HEK293 (cell line): ENCODE data around the gene VEGFB.
A peak's percentile ranks its signal among the peaks of the same experiment; 100 is the strongest.

ENCODE experiments used
- CTCF ChIA-PET: fragments of 350-600 bp; formaldehyde crosslinking; extraction: SDS; loops from one replicate; lab custom pipeline; 2021; ENCODE audit warnings: antibody characterized with exemption; lab: Yijun Ruan, JAX
- POLR2A ChIA-PET: fragments of 300-600 bp; formaldehyde crosslinking; extraction: SDS; loops from one replicate; lab custom pipeline; 2020; ENCODE audit warnings: antibody characterized with exemption, inconsistent platforms; lab: Yijun Ruan, JAX
- H3K27ac ChIP-seq: fragments of 200-500 bp; sonication (Bioruptor generic); 2 replicates; pipeline ENCODE4 v1.5.1; 2014; ENCODE audit warnings: low read depth, low read length, control low read depth, inconsistent platforms; ENCODE audit errors: extremely low read depth
- H3K36me3 ChIP-seq, 2 experiments: fragments of 200-500 bp in 1 of 2; sonication (Bioruptor generic) in 1 of 2; 1 replicate in 1 of 2; 2 replicates in 1 of 2; pipeline ENCODE4 v1.5.1; 2014 to 2017; ENCODE audit warnings: inconsistent platforms in 2 of 2, low read length in 2 of 2; ENCODE audit not compliant: control insufficient read depth in 2 of 2, insufficient read depth in 1 of 2
- H3K4me1 ChIP-seq: fragments of 200-500 bp; sonication (Bioruptor generic); 2 replicates; pipeline ENCODE4 v1.5.1; 2014; ENCODE audit warnings: mild to moderate bottlenecking, low read length, inconsistent platforms; ENCODE audit not compliant: control insufficient read depth, insufficient read depth
- H3K4me3 ChIP-seq: 2 replicates; pipeline ENCODE4 v1.5.1; 2011; ENCODE audit warnings: low read depth, mild to moderate bottlenecking, control low read depth, low read length, moderate library complexity
- H3K9me3 ChIP-seq: fragments of 200-500 bp; sonication (Bioruptor generic); 2 replicates; pipeline ENCODE4 v1.5.1; 2014; ENCODE audit warnings: low read depth, low read length, inconsistent platforms; ENCODE audit not compliant: control insufficient read depth, insufficient read depth
- GFI1B ChIP-seq: fragments of 450-650 bp; formaldehyde crosslinking; IDR thresholded peaks from 2 replicates; pipeline ENCODE4 v1.5.1; 2016; ENCODE audit warnings: missing biosample characterization, missing genetic modification characterization
- HIC1 ChIP-seq: fragments of 450-650 bp; formaldehyde crosslinking; IDR thresholded peaks from 2 replicates; pipeline ENCODE4 v1.5.1; 2016; ENCODE audit warnings: missing biosample characterization, missing genetic modification characterization
- KLF9 ChIP-seq: fragments of 450-650 bp; formaldehyde crosslinking; IDR thresholded peaks from 2 replicates; pipeline ENCODE4 v1.5.1; 2016; ENCODE audit warnings: missing biosample characterization, missing genetic modification characterization, low read depth
- SCRT1 ChIP-seq: fragments of 450-650 bp; formaldehyde crosslinking; IDR thresholded peaks from 2 replicates; pipeline ENCODE4 v1.5.1; 2016; ENCODE audit warnings: missing biosample characterization, missing genetic modification characterization, borderline replicate concordance
- SCRT2 ChIP-seq: fragments of 450-650 bp; formaldehyde crosslinking; IDR thresholded peaks from 2 replicates; pipeline ENCODE4 v1.5.1; 2016; ENCODE audit warnings: missing biosample characterization, missing genetic modification characterization
- TSHZ1 ChIP-seq: fragments of 450-650 bp; formaldehyde crosslinking; IDR thresholded peaks from 2 replicates; pipeline ENCODE4 v1.5.1; 2016; ENCODE audit warnings: missing biosample characterization, missing genetic modification characterization, borderline replicate concordance
- ZIC2 ChIP-seq: fragments of 450-650 bp; formaldehyde crosslinking; IDR thresholded peaks from 2 replicates; pipeline ENCODE4 v1.5.1; 2016; ENCODE audit warnings: missing biosample characterization, missing genetic modification characterization
- ZNF121 ChIP-seq: fragments of 450-650 bp; formaldehyde crosslinking; IDR thresholded peaks from 2 replicates; pipeline ENCODE4 v1.5.1; 2016; ENCODE audit warnings: missing biosample characterization, missing genetic modification characterization
- ZNF133 ChIP-seq: fragments of 450-650 bp; formaldehyde crosslinking; IDR thresholded peaks from 2 replicates; pipeline ENCODE4 v1.5.1; 2016; ENCODE audit warnings: missing biosample characterization, missing genetic modification characterization
- ZNF202 ChIP-seq: fragments of 450-650 bp; formaldehyde crosslinking; IDR thresholded peaks from 2 replicates; pipeline ENCODE4 v1.5.1; 2016; ENCODE audit warnings: missing biosample characterization, missing genetic modification characterization, borderline replicate concordance
- ZNF391 ChIP-seq: fragments of 450-650 bp; formaldehyde crosslinking; IDR thresholded peaks from 2 replicates; pipeline ENCODE4 v1.5.1; 2016; ENCODE audit warnings: low read depth, missing biosample characterization, missing genetic modification characterization, borderline replicate concordance
- ZNF514 ChIP-seq: fragments of 450-650 bp; formaldehyde crosslinking; IDR thresholded peaks from 2 replicates; pipeline ENCODE4 v1.5.1; 2016; ENCODE audit warnings: missing biosample characterization, missing genetic modification characterization
- ZNF529 ChIP-seq: fragments of 450-650 bp; formaldehyde crosslinking; IDR thresholded peaks from 2 replicates; pipeline ENCODE4 v1.5.1; 2017; ENCODE audit warnings: missing genetic modification characterization, missing biosample characterization; ENCODE audit not compliant: insufficient replicate concordance
- ZNF555 ChIP-seq: fragments of 450-650 bp; formaldehyde crosslinking; conservative IDR thresholded peaks from 2 replicates; pipeline ENCODE4 v1.5.1; 2017; ENCODE audit warnings: missing biosample characterization, mild to moderate bottlenecking, missing genetic modification characterization, inconsistent platforms
- ZNF571 ChIP-seq: fragments of 450-650 bp; formaldehyde crosslinking; IDR thresholded peaks from 2 replicates; pipeline ENCODE4 v1.5.0; 2017; ENCODE audit warnings: missing biosample characterization, missing genetic modification characterization
- ZNF747 ChIP-seq: fragments of 450-650 bp; formaldehyde crosslinking; IDR thresholded peaks from 2 replicates; pipeline ENCODE4 v1.5.1; 2016; ENCODE audit warnings: missing biosample characterization, missing genetic modification characterization
- TF ChIP-seq, protein P1 (sequence below): fragments of 450-650 bp; formaldehyde crosslinking; IDR thresholded peaks from 2 replicates; pipeline ENCODE4 v1.5.1; 2016; ENCODE audit warnings: missing biosample characterization, missing genetic modification characterization
- TF ChIP-seq, protein P2 (sequence below): fragments of 450-650 bp; formaldehyde crosslinking; IDR thresholded peaks from 2 replicates; pipeline ENCODE4 v1.5.1; 2016; ENCODE audit warnings: missing biosample characterization, missing genetic modification characterization
- TF ChIP-seq, protein P3 (sequence below): fragments of 450-650 bp; formaldehyde crosslinking; conservative IDR thresholded peaks from 2 replicates; pipeline ENCODE4 v1.5.1; 2016; ENCODE audit warnings: low read depth, missing biosample characterization, missing genetic modification characterization
- TF ChIP-seq, protein P4 (sequence below): fragments of 450-650 bp; formaldehyde crosslinking; IDR thresholded peaks from 2 replicates; pipeline ENCODE4 v1.5.1; 2017; ENCODE audit warnings: missing biosample characterization, missing genetic modification characterization

VEGFB gene

DNA sequence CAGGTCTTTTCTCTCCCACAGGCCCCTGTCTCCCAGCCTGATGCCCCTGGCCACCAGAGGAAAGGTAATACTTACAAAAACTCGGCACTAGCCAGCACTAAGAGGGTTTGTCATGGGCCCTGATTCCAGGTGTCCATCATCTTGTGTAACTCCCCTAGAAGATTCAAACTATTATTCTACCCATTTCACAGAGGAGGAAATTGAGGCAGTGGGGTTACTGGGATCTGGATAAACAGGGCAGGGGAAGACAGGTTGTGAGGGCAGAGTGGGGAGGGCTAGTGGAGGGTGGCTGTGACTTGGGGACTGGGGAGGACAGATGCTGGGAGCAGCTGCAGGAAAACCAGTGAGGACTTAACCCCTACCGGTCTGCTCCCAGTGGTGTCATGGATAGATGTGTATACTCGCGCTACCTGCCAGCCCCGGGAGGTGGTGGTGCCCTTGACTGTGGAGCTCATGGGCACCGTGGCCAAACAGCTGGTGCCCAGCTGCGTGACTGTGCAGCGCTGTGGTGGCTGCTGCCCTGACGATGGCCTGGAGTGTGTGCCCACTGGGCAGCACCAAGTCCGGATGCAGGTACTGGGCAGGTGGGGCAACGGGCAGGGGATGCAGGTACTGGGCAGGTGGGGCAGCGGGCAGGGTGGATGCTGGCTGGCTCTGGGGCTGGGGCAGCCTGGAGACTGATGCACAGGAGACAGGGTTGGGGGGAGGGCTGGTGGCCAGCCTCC is 1.2 kb downstream of the VEGFB start:
- H3K27ac ChIP-seq = peak overlapping the region; percentile 68; the same call in 1 of the 2 replicates
- ChIA-PET POLR2A (interaction anchor here (1.0 to 3.9 kb wide), 3 partner anchors 9 to 10 kb away, joined by 3 to 12 read pairs (median 3); partner anchors contain the start of genes NUDT22 and TRPT1), CTCF (interaction anchor here (1.0 kb wide), 1 partner anchor 31 kb away, joined by 5 read pairs; no protein-coding TSS in a partner anchor)
- peaks cover 0 to 31% of the 10 kb centered on the region in 2 experiments; a peak in 1 of 3 replicates for H3K36me3 ChIP-seq
- H3K9me3 ChIP-seq = no peaks in the 10 kb centered on the region
- no peaks in the 10 kb centered on the region for H3K4me1 ChIP-seq
- peak overlapping the region; percentile 43 for H3K4me3 ChIP-seq
- TF ChIP-seq, protein P1, sequence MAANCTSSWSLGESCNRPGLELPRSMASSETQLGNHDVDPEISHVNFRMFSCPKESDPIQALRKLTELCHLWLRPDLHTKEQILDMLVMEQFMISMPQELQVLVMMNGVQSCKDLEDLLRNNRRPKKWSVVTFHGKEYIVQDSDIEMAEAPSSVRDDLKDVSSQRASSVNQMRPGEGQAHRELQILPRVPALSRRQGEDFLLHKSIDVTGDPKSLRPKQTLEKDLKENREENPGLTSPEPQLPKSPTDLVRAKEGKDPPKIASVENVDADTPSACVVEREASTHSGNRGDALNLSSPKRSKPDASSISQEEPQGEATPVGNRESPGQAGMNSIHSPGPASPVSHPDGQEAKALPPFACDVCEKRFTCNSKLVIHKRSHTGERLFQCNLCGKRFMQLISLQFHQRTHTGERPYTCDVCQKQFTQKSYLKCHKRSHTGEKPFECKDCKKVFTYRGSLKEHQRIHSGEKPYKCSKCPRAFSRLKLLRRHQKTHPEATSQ (tag by site-specific recombination) = no peak
- TF ChIP-seq HIC1 (tag by site-specific recombination) = peak; percentile 75; the same call in 1 of the 2 replicates
- TF ChIP-seq ZNF747 (tag by site-specific recombination) = no peak
- no peak for TF ChIP-seq GFI1B (tag by site-specific recombination)
- TF ChIP-seq ZNF121 (tag by site-specific recombination) = peak; percentile 43; the same call in 1 of the 2 replicates
- 0 out of 2 replicates have a peak, but pooled peaks have one; percentile 5 for TF ChIP-seq SCRT1
- no peak for TF ChIP-seq ZNF571
- TF ChIP-seq, protein P2, sequence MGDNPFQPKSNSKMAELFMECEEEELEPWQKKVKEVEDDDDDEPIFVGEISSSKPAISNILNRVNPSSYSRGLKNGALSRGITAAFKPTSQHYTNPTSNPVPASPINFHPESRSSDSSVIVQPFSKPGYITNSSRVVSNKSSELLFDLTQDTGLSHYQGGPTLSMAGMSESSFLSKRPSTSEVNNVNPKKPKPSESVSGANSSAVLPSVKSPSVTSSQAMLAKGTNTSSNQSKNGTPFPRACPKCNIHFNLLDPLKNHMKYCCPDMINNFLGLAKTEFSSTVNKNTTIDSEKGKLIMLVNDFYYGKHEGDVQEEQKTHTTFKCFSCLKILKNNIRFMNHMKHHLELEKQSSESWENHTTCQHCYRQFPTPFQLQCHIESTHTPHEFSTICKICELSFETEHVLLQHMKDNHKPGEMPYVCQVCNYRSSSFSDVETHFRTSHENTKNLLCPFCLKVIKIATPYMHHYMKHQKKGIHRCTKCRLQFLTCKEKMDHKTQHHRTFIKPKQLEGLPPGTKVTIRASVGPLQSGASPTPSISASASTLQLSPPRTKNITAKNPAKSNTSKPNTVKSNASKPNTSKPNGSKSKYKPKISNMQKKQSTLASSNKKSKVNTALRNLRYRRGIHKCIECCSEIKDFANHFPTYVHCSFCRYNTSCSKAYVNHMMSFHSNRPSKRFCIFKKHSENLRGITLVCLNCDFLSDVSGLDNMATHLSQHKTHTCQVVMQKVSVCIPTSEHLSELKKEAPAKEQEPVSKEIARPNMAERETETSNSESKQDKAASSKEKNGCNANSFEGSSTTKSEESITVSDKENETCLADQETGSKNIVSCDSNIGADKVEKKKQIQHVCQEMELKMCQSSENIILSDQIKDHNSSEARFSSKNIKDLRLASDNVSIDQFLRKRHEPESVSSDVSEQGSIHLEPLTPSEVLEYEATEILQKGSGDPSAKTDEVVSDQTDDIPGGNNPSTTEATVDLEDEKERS = no peak
- no peak for TF ChIP-seq ZNF514 (tag by site-specific recombination)
- peak; percentile 14; the same call in 1 of the 2 replicates for TF ChIP-seq SCRT2
- TF ChIP-seq ZIC2 (tag by site-specific recombination) = 0 out of 2 replicates have a peak, but pooled peaks have one; percentile 11
- no peak for TF ChIP-seq ZNF202 (tag by site-specific recombination)
- TF ChIP-seq ZNF133 = no peak
- TF ChIP-seq, protein P3, sequence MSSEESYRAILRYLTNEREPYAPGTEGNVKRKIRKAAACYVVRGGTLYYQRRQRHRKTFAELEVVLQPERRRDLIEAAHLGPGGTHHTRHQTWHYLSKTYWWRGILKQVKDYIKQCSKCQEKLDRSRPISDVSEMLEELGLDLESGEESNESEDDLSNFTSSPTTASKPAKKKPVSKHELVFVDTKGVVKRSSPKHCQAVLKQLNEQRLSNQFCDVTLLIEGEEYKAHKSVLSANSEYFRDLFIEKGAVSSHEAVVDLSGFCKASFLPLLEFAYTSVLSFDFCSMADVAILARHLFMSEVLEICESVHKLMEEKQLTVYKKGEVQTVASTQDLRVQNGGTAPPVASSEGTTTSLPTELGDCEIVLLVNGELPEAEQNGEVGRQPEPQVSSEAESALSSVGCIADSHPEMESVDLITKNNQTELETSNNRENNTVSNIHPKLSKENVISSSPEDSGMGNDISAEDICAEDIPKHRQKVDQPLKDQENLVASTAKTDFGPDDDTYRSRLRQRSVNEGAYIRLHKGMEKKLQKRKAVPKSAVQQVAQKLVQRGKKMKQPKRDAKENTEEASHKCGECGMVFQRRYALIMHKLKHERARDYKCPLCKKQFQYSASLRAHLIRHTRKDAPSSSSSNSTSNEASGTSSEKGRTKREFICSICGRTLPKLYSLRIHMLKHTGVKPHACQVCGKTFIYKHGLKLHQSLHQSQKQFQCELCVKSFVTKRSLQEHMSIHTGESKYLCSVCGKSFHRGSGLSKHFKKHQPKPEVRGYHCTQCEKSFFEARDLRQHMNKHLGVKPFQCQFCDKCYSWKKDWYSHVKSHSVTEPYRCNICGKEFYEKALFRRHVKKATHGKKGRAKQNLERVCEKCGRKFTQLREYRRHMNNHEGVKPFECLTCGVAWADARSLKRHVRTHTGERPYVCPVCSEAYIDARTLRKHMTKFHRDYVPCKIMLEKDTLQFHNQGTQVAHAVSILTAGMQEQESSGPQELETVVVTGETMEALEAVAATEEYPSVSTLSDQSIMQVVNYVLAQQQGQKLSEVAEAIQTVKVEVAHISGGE = no peak
- TF ChIP-seq ZNF391 (tag by site-specific recombination) = no peak
- TF ChIP-seq, protein P4, sequence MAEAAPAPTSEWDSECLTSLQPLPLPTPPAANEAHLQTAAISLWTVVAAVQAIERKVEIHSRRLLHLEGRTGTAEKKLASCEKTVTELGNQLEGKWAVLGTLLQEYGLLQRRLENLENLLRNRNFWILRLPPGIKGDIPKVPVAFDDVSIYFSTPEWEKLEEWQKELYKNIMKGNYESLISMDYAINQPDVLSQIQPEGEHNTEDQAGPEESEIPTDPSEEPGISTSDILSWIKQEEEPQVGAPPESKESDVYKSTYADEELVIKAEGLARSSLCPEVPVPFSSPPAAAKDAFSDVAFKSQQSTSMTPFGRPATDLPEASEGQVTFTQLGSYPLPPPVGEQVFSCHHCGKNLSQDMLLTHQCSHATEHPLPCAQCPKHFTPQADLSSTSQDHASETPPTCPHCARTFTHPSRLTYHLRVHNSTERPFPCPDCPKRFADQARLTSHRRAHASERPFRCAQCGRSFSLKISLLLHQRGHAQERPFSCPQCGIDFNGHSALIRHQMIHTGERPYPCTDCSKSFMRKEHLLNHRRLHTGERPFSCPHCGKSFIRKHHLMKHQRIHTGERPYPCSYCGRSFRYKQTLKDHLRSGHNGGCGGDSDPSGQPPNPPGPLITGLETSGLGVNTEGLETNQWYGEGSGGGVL = no peak
- TF ChIP-seq KLF9 (tag by site-specific recombination) = no peak
- no peak for TF ChIP-seq TSHZ1
- TF ChIP-seq ZNF555 (tag by site-specific recombination) = no peak
- no peak for TF ChIP-seq ZNF529
